NCI-H446 (cell line): ENCODE results near the gene GLTP.
A peak's percentile ranks its signal among the peaks of the same experiment; 100 is the strongest.

Experiments used
- DNase-seq, 2 experiments: peaks; one replicate each; lab custom pipeline; 2025; lab: John Stamatoyannopoulos, UW

GLTP gene

DNA sequence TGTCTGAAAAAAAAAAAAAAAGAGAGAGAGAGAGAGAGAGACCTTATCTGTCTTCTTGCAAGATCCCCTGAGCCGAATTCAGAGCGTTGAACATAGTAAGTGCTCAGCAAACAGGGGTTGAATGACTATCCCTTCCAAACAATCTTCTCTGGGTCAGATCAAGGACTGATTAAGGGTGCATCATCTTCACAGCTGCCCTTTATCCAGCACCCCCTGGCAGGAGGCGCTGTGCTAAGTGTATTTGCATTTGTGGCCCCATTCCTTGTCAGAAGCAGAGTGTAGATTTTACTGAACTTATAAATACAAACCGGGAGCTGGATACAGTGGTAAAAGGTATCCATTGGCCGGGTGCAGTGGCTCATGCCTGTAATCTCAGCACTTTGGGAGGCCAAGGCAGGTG is 38.3 kb downstream of the GLTP start:
- DNase-seq = no peak

DNA sequence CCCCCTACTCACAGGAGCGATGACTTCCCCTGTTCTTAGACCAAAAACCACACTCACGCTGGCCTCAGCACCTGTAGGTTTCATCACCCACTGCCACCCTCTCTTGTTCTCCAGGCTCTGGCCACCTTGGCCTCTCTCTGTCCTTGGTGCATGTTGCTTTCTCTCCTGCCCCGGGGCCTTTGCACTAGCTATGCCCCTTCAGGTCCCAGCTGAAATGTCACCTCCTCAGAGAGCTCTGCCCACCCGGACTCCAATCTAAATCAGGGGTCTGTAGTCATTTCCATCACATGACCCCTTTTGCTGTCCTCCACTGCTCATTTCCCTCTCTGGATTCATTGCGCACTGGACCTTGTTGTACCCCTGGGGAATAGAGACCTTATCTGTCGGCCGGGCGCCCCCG is 39.0 kb downstream of the GLTP start:
- no peak for DNase-seq

DNA sequence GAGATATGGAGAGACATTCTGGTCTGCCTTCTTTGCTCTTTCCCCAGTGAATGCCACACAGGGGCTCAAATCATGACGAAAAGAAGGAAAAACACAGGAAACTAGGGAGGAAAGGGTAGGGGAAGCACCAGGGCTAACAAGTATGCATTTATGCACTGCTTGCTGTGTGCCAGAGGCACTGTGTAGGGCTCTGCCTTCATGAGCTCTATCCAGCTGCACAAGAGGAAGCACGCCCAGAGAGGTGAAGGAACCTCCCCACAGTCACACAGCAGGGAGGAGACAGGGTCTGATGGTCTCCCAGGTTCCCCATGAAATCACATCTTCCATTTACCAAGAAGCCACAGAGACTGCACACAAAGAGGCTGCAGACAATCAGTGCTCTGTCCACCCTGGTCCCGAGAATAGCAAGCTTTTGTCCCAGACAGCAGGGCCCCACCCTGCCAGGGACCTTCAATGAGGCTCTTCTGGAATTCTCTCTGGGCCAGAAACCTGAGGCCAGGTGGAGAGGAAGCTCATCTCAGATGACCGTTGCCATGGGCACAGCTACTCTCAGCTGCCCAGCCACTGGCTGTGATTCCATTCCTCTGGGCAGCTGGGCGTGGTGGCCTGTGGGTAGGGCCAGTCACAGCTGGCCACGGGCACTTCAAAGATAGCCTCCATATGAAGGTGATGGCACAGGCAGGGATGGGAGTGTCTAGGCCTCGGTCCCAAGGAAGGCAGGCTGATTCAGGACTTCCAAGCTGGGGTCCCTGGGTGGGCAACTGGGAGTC is 39.9 kb downstream of the GLTP start:
- no peak for DNase-seq

DNA sequence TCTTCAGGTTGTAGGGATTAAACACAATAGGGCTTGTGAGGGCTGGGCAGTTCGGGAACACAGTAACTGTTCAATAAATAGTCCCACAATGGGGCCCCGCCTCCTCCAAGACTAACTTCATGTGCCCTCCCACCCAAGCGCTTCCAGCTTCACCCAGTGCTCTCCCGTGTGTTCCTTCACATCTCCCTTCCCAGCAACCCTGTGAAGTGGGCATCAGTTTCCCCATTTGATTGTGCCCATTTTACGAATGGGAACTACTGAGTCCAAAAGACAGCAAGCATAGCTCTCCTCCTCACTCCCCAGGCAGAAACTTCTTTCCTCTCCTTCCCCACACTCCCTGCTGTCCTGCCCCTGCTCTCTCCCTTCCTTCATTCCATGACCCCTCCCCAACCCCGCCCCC is 40.9 kb downstream of the GLTP start:
- no peak for DNase-seq

DNA sequence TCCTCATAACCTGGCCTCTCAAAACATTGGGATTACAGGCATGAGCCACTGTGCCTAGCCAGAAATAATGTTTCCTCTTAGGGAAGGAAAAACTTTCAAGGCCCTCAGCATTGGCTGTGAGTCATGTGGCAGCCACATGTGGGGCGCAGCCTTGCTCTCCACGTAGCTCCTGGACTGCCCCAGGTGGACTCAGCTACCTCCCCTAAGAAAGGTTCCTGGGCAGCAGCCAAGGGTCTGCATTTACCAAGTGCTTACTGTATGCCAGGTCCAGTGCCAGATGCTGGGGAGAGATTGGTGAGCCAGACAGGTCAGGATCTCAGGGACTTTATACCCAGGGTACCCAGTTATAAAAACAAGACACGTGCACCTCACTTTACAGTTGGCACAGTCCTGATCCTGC is 43.4 kb downstream of the GLTP start:
- DNase-seq = no peak

DNA sequence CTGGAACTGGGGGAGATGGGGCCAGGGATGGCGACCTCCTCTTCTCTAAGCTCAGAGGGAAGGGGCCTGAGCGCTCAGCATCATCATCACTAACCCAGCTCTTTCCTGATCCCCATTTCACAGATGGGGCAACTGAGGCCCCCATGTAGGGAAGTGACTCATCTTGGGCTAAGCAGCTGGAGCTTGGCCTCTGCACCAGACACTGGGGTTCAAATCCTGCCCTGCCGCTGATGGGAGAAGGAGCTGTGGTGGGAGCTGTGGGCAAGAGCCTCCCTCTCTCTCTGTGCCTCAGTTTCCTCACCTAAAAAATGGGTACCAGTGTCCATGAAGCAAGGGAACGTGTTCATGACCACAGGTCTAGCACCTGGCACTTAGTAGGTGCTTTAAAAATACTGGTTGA is 44.5 kb downstream of the GLTP start:
- DNase-seq = no peak

DNA sequence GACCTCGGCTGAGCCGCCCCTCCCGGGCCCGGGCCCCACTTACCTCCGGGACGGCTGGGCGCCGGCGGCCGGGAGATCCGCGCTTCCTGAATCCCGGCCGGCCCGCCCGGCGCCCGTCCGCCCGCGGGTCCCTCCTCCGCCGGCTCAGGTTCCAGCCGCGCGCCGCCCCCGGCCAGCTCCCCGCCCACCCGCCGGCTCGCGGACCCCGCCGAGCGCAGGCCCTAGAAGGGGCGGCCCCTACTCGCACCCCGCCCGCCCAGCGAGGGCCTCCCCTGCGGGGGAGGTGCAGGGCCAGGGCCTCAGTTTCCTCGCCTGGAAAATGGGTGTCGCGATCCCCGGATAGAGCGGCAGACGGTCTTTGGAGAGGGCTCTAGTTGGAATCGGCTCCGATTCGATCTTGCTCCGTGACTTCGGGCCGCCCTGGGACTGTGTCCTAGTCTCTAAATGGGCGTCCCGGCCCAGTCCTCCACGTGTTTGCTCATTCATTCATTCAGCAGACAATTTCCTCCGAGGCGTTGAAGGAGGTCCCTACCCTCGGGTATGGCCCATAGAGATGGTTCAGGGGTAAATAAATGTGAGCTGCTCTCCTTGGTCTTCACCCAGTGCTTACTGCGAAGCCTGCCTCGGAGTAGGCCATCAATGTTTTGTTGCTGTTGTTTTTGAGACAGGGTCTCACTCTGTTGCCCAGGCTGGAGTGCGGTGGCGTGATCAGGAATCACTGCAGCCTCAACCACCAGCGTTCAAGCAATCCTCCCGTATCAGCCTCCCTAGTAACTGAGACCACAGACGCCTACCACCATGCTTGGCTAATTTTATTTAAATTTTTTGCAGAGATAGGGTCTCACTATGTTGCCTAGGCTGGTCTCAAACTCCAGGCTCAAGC is 46.8 kb downstream of the GLTP start, which contains the start of gene TRPV4:
TRPV4 (minus strand) TSS at position 92 of the 883 bp plus-strand sequence. CDS start 18,602 bp downstream, outside the sequence.
- no peak for DNase-seq

DNA sequence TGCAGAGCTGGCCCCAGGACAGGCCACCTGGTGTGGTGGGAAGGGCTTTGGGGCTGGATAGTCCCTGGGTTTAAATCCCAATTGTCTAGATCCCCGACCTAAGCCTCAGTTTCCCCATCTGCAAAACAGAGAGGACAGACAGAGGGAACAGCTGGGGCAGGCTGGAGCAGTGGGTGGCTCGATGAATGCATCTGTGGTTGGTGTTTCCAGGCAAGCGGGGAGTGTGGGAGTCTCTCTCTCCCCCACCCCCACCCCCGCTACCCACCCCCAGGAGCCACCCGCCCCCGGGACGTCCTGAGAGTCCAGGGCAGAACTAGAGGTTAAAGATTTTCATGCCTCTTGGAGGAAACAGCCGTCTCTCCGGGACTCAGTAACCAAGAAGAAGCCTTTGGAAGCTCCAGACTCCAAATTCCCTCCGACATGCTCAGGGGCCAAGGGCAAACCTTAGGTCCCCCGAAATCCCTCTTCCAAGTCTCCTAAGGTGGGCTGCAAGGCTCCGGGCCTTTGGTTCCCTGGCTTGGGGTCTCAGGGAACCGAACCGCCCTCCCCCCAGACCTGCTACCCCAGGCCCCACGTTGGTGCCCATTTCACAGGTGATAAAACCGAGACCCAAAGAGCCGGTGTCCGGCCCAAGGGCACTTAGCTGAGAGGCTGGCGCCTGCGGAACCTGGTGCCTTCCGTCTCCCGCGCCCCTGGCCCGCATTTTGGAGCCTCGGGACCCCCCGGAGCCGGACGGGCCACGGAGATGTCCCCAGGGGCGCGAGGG is 47.6 kb downstream of the GLTP start:
- no peak for DNase-seq

DNA sequence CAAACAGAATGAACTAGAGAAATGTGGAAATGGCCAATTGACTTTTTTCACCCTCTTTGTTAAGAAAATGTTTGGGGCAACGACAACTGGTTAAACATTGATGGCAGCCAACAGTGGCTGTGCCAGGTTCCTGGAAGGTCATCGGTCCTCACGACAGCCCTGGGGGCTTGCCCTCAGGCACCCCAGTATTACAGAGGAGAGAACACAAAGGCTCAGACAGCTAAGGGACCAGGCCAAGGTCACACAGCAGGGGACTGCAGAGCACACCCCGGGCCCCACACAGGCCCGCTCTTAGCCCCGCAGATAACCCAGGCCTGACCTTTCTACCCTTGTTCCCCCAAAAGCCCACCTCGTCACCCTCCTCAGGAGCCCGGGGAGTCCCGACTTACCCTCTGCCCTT is 48.4 kb downstream of the GLTP start:
- no peak for DNase-seq

DNA sequence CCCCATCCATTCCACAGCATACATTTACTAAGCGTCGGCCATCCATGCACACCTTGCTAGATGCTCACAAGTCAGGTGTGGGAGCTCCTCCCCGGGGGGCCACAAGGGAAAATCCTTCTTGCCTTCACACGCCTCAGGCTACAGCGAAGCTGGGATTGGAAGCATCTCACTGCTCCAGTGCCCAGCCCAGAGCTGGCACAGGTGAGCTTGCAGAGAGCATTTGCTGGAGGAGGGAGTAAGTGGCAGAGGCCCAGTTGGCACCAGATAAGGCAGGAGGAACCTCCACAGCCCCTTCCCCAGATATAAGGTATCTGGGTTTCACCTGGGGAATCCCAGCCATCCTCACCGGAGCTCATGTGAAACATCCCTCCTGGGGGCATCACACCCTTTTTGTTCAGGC is 49.0 kb downstream of the GLTP start:
- no peak for DNase-seq

DNA sequence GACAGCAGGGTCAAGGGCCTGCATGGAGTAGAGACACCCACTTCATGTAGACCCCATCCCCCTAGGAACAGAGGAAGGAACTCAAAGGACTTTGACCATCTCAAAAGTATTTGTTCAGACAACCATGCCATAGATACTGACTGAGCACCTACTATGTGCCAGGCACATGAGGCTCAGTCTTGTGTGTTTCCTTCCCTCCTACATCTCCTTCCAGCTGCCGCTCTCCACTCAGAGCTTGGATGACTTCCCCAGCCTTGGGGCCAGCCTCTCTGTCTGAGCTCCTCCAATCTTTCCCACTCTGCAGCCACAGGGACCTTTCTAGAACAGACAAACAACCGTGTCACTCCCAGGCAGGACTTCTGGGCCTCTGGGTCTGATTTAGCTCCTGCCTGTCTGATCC is 49.6 kb downstream of the GLTP start:
- no peak for DNase-seq

DNA sequence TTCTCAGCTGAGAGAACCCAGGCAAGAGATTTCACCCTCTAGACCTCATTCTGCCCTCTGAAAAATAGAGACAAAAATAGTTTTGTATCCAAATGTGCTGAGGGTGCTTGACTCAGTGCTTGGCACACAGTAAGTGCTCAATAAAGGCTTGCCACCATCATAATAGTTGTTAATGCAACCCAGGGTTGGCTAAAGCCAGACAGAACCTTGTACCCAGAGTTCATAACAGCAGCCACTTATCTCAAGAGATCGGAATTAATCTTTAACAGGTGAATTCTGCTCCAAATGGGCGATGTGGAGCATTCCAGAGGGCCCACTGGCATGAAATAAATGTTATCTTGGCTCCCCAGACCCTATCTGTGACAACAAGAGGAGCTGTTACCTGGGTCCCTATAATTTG is 50.1 kb downstream of the GLTP start:
- no peak for DNase-seq

DNA sequence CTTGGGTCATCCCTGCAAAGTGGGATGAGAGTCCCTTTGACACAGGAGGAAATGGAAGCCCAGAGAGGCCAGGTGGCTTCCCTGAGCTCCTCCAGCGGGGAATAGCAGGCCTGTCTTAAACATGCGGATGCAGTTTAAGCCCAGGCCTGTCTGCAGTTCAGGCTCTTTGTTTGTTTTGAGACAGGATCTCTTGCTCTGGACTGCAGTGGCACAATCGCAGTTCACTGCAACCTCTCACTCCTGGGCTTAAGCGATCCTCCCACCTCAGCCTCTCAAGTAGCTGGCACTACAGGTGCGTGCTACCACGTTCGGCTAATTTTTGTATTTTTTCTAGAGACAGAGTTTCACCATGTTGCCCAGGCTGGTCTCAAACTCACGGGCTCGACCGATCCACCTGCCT is 50.7 kb downstream of the GLTP start:
- DNase-seq = no peak

DNA sequence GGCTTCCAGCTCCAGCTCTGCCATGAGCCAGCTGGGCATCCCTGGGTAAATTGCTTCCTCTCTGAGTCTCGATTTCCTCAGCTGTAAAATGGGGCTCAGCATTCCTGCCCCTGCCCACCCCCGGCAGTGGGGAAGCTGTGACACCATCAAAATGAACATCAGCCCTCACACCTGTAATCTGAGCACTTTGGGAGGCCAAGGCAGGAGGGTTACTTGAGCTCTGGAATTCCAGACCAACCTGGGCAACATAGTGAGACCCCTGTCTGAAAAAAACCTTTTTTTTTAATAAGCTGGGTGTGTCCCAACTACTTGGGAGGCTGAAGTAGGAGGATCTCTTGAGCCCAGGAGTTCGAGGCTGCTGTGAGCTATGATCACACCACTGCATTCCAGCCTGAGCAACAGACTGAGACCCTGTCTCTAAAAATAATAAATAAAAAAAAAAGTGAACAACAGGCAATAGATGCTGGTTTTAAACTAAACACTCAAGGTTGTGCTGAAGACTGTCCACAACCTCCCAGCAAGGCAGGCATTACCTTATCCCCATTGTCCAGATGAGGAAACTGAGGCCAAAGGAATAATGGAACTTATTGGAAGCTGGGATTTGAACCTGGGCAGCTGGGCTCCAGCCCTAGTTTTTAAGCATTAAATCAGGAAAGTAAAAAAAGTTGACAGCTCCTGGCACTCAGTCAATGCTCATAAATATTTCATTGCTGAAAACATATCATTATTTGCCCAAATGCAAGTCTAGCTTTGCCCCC is 51.4 kb downstream of the GLTP start:
- DNase-seq = no peak

DNA sequence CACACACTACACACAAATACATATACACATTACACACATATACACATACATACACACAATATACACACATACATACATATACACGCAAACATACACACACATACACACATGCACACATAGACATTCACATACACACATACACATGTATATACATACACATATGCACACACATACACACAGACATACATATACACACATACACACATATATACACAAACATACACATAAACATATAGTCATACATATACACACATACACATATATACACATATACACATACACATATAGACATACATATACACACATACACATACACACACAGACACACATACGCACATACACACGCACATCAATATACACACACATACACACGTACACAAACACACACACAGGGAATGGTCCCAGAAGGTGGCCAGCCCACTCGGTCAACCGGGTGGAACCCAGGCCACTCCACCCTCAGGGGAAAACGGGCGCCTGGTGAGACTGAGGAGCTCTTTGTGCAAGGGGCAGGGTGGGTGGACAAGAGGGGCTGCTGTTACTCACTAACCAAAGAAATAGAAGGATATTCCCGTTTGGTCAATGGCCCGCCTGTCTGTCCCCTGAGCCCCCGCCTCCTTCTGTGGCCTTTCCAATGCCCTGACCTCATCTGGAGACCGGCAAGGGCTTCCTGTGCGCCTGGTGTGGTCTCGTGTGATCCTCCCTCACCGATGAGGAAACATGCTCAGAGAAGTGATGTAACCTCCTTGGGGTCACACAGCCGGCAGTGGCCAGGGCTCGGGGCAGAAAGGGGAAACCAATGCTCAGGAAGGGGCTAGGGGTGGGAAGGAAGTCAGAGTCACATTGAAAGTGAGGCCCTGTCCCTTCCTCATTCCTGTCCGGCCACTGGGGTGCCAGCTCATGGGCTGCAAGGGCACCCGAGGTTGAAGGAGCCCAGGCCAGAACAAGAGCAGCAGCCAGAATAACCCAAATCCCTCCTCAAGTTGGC is 52.5 kb downstream of the GLTP start:
- DNase-seq = no peak

DNA sequence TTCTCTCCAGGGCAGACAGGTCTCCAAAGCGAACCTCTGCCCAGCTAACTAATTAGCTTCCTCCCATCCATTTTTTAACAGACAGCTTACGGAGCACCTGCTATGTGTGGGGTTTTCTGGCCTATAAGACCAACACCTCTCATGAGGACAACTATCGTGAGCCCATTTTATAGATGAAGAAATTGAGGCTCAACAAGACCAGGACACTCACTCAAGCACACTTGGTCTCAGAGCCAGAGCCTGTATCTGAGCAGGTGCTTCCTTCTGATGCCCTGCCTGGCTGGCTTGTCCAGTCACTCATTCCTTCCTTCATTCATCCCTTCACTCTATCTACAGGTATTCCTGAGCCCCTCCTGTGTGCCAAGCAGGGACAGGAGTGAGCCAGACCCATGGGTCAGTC is 53.3 kb downstream of the GLTP start:
- no peak for DNase-seq

DNA sequence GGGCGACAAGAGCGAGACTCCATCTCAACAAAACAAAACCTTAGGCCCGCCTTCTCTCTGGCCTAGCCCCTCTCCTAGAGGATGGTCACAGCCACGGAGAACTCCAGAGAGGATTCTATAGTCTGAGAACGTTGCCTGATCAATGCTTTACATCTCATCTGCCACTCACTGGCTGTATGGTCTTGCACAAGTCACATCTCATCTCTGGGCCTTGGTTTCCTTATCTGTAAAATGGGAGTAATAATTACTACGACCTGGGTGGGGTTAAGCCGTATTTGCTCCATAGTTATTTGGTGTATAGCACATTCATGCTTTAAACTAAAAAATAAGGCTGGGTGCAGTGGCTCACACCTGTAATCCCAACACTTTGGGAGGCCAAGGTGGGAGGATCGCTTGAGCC is 55.6 kb downstream of the GLTP start:
- no peak for DNase-seq

DNA sequence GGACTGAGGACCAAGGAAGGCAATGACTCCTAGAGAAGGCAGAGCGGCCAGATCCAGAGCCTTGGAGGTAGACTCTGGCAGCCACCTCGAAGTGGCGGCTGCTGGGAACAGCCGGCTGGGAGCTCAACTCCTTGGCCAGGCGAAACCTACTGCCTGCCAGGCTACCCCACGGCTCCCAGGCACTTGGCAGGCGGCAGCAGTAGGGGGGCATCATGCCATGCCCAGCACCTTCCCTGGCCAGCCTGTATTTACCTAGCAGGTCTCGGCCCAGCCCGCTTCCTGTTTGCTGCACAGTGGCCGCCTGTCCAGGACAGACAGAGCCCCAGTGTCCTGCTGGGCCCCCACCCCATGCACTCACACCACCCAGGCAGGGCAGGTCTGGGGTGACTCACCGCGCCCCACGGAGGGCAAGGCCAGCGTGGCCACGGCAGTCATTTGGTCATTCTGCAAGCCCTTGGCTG is 57.4 kb downstream of the GLTP start:
- peak; percentile 68 to 92 for DNase-seq

DNA sequence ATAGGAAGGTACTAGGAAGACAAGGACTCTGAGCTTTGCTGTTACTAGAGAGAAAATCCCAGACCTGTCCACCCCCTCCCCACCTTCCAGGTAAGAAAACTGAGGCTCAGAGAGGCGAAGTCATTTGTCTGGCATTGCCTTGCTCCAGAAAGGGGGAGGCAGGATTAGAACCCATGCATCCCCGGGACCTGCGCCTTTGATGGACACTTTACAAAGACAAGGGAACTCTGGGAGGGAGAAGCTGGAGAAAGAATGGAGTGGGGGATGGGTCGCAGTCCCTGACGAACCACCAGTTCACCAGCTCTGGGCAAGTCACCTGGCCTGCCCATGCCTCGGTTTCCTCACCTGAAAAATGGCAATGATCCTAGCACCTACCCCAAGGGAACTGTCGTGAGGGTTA is 57.9 kb downstream of the GLTP start:
- no peak for DNase-seq

DNA sequence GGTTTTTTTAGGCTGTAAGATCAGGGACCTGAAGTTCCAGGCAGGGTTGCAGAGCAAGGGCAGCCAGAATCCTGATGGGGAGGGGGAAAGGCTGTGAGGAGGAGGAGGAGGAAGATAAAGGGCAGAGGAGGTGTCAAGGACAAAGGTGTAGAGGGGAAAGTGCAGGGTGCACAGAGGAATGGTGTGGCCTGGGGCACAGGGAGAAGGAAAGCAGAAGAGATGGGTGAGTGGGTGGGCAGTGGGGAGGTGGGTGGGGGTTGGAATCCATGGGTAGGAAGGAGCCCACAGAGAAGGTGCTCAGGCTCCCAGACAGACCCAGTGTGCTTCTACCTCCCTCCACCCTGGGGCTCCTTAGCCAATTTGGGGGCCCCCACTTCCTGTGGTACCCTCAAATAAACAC is 58.4 kb downstream of the GLTP start:
- no peak for DNase-seq
